ENCODE data around the gene MCTP1. TPM values are rescaled to one million over a fixed set of nuclear protein-coding genes. Genes with fewer than 3 reads are reported as not detected.

The MCTP1 gene
- total RNA-seq, 1 experiment from 2014 or later = 0.41 TPM

GRCh38 chr5:94869921-94870320 lies 415.0 kb downstream of the MCTP1 start:
- Histone ChIP-seq H2AFZ (ENCODE audit: low read length) (no peak overlapping the region), H3K27ac (ENCODE audit: low read length) (no peak overlapping the region), H3K9me3 (ENCODE audit: low read length) (no peaks in the 10 kb centered on the region), H3K79me2 (ENCODE audit: low read length) (no peaks in the 10 kb centered on the region), H3K27me3 (ENCODE audit: low read length) (no peaks in the 10 kb centered on the region), H3K36me3 (ENCODE audit: insufficient read depth, low read length) (no peaks in the 10 kb centered on the region), H3K4me3 (ENCODE audit: low read length) (no peak overlapping the region), H4K20me1 (ENCODE audit: insufficient read depth, low read depth, low read length) (no peaks in the 10 kb centered on the region), H3K4me2 (ENCODE audit: low read depth, low read length, poor library complexity, severe bottlenecking) (no peak overlapping the region), H3K9me2 (replicated peaks; ENCODE audit: insufficient read depth, low read length) (no peaks in the 10 kb centered on the region), H3K9ac (ENCODE audit: low read length) (no peak overlapping the region), H3K4me1 (ENCODE audit: low read length) (no peaks in the 10 kb centered on the region)
- peak; percentile 15 for DNase-seq

GRCh38 chr5:94863951-94864350 lies 420.9 kb downstream of the MCTP1 start:
- Histone ChIP-seq H3K27me3 (ENCODE audit: low read length) (no peaks in the 10 kb centered on the region), H3K9me2 (replicated peaks; ENCODE audit: insufficient read depth, low read length) (no peaks in the 10 kb centered on the region), H3K27ac (ENCODE audit: low read length) (no peak overlapping the region), H3K36me3 (ENCODE audit: insufficient read depth, low read length) (no peaks in the 10 kb centered on the region), H3K9ac (ENCODE audit: low read length) (no peak overlapping the region), H4K20me1 (ENCODE audit: insufficient read depth, low read depth, low read length) (no peaks in the 10 kb centered on the region), H3K4me2 (ENCODE audit: low read depth, low read length, poor library complexity, severe bottlenecking) (no peak overlapping the region), H3K9me3 (ENCODE audit: low read length) (no peaks in the 10 kb centered on the region), H3K79me2 (ENCODE audit: low read length) (no peaks in the 10 kb centered on the region), H3K4me1 (ENCODE audit: low read length) (no peaks in the 10 kb centered on the region), H3K4me3 (ENCODE audit: low read length) (no peak overlapping the region), H2AFZ (ENCODE audit: low read length) (no peak overlapping the region)
- peak; percentile 10 for DNase-seq

- H3K4me3 ChIP-seq (ENCODE audit: low read length) = no peak overlapping the region
- H3K9me2 ChIP-seq (replicated peaks; ENCODE audit: insufficient read depth, low read length) = no peaks in the 10 kb centered on the region
- no peak overlapping the region for H2AFZ ChIP-seq (ENCODE audit: low read length)
- H3K9ac ChIP-seq (ENCODE audit: low read length) = no peak overlapping the region
- no peaks in the 10 kb centered on the region for H4K20me1 ChIP-seq (ENCODE audit: insufficient read depth, low read depth, low read length)
- no peaks in the 10 kb centered on the region for H3K27me3 ChIP-seq (ENCODE audit: low read length)
- H3K9me3 ChIP-seq (ENCODE audit: low read length) = no peaks in the 10 kb centered on the region
- DNase-seq = no peak
- no peak overlapping the region for H3K4me2 ChIP-seq (ENCODE audit: low read depth, low read length, poor library complexity, severe bottlenecking)
- H3K79me2 ChIP-seq (ENCODE audit: low read length) = no peaks in the 10 kb centered on the region
- no peaks in the 10 kb centered on the region for H3K4me1 ChIP-seq (ENCODE audit: low read length)
- H3K36me3 ChIP-seq (ENCODE audit: insufficient read depth, low read length) = no peaks in the 10 kb centered on the region
- H3K27ac ChIP-seq (ENCODE audit: low read length) = no peak overlapping the region
Measured at GRCh38 chr5:94857111-94857510, 427.8 kb downstream of the MCTP1 start.

- H2AFZ ChIP-seq (ENCODE audit: low read length) = no peak overlapping the region
- no peak overlapping the region for H3K4me2 ChIP-seq (ENCODE audit: low read depth, low read length, poor library complexity, severe bottlenecking)
- H3K9me2 ChIP-seq (replicated peaks; ENCODE audit: insufficient read depth, low read length) = no peaks in the 10 kb centered on the region
- DNase-seq = no peak
- H3K27me3 ChIP-seq (ENCODE audit: low read length) = no peaks in the 10 kb centered on the region
- H3K36me3 ChIP-seq (ENCODE audit: insufficient read depth, low read length) = no peaks in the 10 kb centered on the region
- H3K79me2 ChIP-seq (ENCODE audit: low read length) = no peaks in the 10 kb centered on the region
- H3K27ac ChIP-seq (ENCODE audit: low read length) = no peak overlapping the region
- H3K9ac ChIP-seq (ENCODE audit: low read length) = no peak overlapping the region
- no peaks in the 10 kb centered on the region for H3K4me1 ChIP-seq (ENCODE audit: low read length)
- H4K20me1 ChIP-seq (ENCODE audit: insufficient read depth, low read depth, low read length) = no peaks in the 10 kb centered on the region
- H3K9me3 ChIP-seq (ENCODE audit: low read length) = no peaks in the 10 kb centered on the region
- no peak overlapping the region for H3K4me3 ChIP-seq (ENCODE audit: low read length)
Measured at GRCh38 chr5:94856257-94856800, 428.6 kb downstream of the MCTP1 start.

- H3K9ac ChIP-seq (ENCODE audit: low read length) = no peak overlapping the region
- no peak overlapping the region for H3K4me3 ChIP-seq (ENCODE audit: low read length)
- no peak for DNase-seq
- no peaks in the 10 kb centered on the region for H3K4me1 ChIP-seq (ENCODE audit: low read length)
- H3K9me3 ChIP-seq (ENCODE audit: low read length) = no peaks in the 10 kb centered on the region
- no peak overlapping the region for H3K27ac ChIP-seq (ENCODE audit: low read length)
- H3K79me2 ChIP-seq (ENCODE audit: low read length) = no peaks in the 10 kb centered on the region
- H3K9me2 ChIP-seq (replicated peaks; ENCODE audit: insufficient read depth, low read length) = no peaks in the 10 kb centered on the region
- H3K27me3 ChIP-seq (ENCODE audit: low read length) = no peaks in the 10 kb centered on the region
- no peaks in the 10 kb centered on the region for H3K36me3 ChIP-seq (ENCODE audit: insufficient read depth, low read length)
- H4K20me1 ChIP-seq (ENCODE audit: insufficient read depth, low read depth, low read length) = no peaks in the 10 kb centered on the region
- no peak overlapping the region for H3K4me2 ChIP-seq (ENCODE audit: low read depth, low read length, poor library complexity, severe bottlenecking)
- no peak overlapping the region for H2AFZ ChIP-seq (ENCODE audit: low read length)
Measured at GRCh38 chr5:94855543-94855942, 429.4 kb downstream of the MCTP1 start.

- H3K9me3 ChIP-seq (ENCODE audit: low read length) = no peaks in the 10 kb centered on the region
- no peak overlapping the region for H3K4me2 ChIP-seq (ENCODE audit: low read depth, low read length, poor library complexity, severe bottlenecking)
- no peaks in the 10 kb centered on the region for H3K27me3 ChIP-seq (ENCODE audit: low read length)
- H3K4me3 ChIP-seq (ENCODE audit: low read length) = no peak overlapping the region
- no peaks in the 10 kb centered on the region for H3K4me1 ChIP-seq (ENCODE audit: low read length)
- H3K79me2 ChIP-seq (ENCODE audit: low read length) = no peaks in the 10 kb centered on the region
- no peaks in the 10 kb centered on the region for H3K9me2 ChIP-seq (replicated peaks; ENCODE audit: insufficient read depth, low read length)
- H3K9ac ChIP-seq (ENCODE audit: low read length) = no peak overlapping the region
- H2AFZ ChIP-seq (ENCODE audit: low read length) = no peak overlapping the region
- no peaks in the 10 kb centered on the region for H3K36me3 ChIP-seq (ENCODE audit: insufficient read depth, low read length)
- H3K27ac ChIP-seq (ENCODE audit: low read length) = no peak overlapping the region
- DNase-seq = no peak
- no peaks in the 10 kb centered on the region for H4K20me1 ChIP-seq (ENCODE audit: insufficient read depth, low read depth, low read length)
Measured at GRCh38 chr5:94853120-94853519, 431.8 kb downstream of the MCTP1 start.

- Histone ChIP-seq H2AFZ (ENCODE audit: low read length) (no peak overlapping the region), H3K9me3 (ENCODE audit: low read length) (no peaks in the 10 kb centered on the region), H3K79me2 (ENCODE audit: low read length) (no peaks in the 10 kb centered on the region), H3K27me3 (ENCODE audit: low read length) (no peaks in the 10 kb centered on the region), H3K4me1 (ENCODE audit: low read length) (no peaks in the 10 kb centered on the region), H3K27ac (ENCODE audit: low read length) (no peak overlapping the region), H3K36me3 (ENCODE audit: insufficient read depth, low read length) (no peaks in the 10 kb centered on the region), H3K4me3 (ENCODE audit: low read length) (no peak overlapping the region), H3K9ac (ENCODE audit: low read length) (no peak overlapping the region), H3K9me2 (replicated peaks; ENCODE audit: insufficient read depth, low read length) (no peaks in the 10 kb centered on the region), H3K4me2 (ENCODE audit: low read depth, low read length, poor library complexity, severe bottlenecking) (no peak overlapping the region), H4K20me1 (ENCODE audit: insufficient read depth, low read depth, low read length) (no peaks in the 10 kb centered on the region)
- no peak for DNase-seq
Measured at GRCh38 chr5:94850960-94851359, 433.9 kb downstream of the MCTP1 start.

- no peaks in the 10 kb centered on the region for H3K9me2 ChIP-seq (replicated peaks; ENCODE audit: insufficient read depth, low read length)
- H3K4me1 ChIP-seq (ENCODE audit: low read length) = no peaks in the 10 kb centered on the region
- H3K9me3 ChIP-seq (ENCODE audit: low read length) = no peaks in the 10 kb centered on the region
- DNase-seq = peak; percentile 67
- H3K79me2 ChIP-seq (ENCODE audit: low read length) = no peaks in the 10 kb centered on the region
- no peaks in the 10 kb centered on the region for H3K36me3 ChIP-seq (ENCODE audit: insufficient read depth, low read length)
- no peak overlapping the region for H3K9ac ChIP-seq (ENCODE audit: low read length)
- H3K27me3 ChIP-seq (ENCODE audit: low read length) = no peaks in the 10 kb centered on the region
- H3K4me3 ChIP-seq (ENCODE audit: low read length) = no peak overlapping the region
- no peak overlapping the region for H3K4me2 ChIP-seq (ENCODE audit: low read depth, low read length, poor library complexity, severe bottlenecking)
- no peak overlapping the region for H2AFZ ChIP-seq (ENCODE audit: low read length)
- no peaks in the 10 kb centered on the region for H4K20me1 ChIP-seq (ENCODE audit: insufficient read depth, low read depth, low read length)
- no peak overlapping the region for H3K27ac ChIP-seq (ENCODE audit: low read length)
Measured at GRCh38 chr5:94849821-94850736, 434.8 kb downstream of the MCTP1 start.

All from Karpas-422 (cell line).